M059J (cell line): ENCODE measurements around the gene HSPA8. TPM values are rescaled to one million over a fixed set of nuclear protein-coding genes. Genes with fewer than 3 reads are reported as not detected.
"Not testable (repeated sequence)": the region's sequence is repeated elsewhere in the genome, so short reads cannot be mapped to it uniquely, and the experiment has no call there.

Experiments used
- DNase-seq: peaks from one replicate; pipeline ENCODE4 v3.0.0-alpha.2; 2012; ENCODE audit warnings: low read depth
- total RNA-seq: library from RNA; depleted of rRNA; stranded (reverse); fragments of >200 nt; shearing (Covaris generic); gene quantifications from 2 replicates; pipeline ENCODE4 v1.2.3, GENCODE V29; 2014

The HSPA8 gene
- total RNA-seq, 1 experiment from 2014 or later: 2,525 TPM

GRCh38 chr11:123072332-123072761, 10.4 kb upstream of the HSPA8 start:
- no peak for DNase-seq

- DNase-seq: no peak
These were observed 8.2 kb upstream of the HSPA8 start for GRCh38 chr11:123069908-123070821.

- DNase-seq: no peak
These were observed 3.7 kb upstream of the HSPA8 start for GRCh38 chr11:123065621-123066020.

GRCh38 chr11:123063826-123064657, 2.1 kb upstream of the HSPA8 start:
- no peak for DNase-seq

GRCh38 chr11:123062892-123063825, 1.2 kb upstream of the HSPA8 start:
- DNase-seq: peak; percentile 57

GRCh38 chr11:123062158-123062891, 389 bp upstream of the HSPA8 start:
- DNase-seq: peak; percentile 99

GRCh38 chr11:123060277-123061000, 1.5 kb downstream of the HSPA8 start:
- no peak for DNase-seq

- DNase-seq: not testable (repeated sequence)
These were observed 2.7 kb downstream of the HSPA8 start for GRCh38 chr11:123059041-123059920.

- DNase-seq: no peak
These were observed 4.2 kb downstream of the HSPA8 start for GRCh38 chr11:123057661-123058305.

GRCh38 chr11:123056835-123057491, 5.0 kb downstream of the HSPA8 start:
- no peak for DNase-seq

GRCh38 chr11:123055191-123055901, 6.6 kb downstream of the HSPA8 start:
- peak; percentile 34 for DNase-seq

GRCh38 chr11:123054301-123055065, 7.5 kb downstream of the HSPA8 start:
- peak; percentile 75 for DNase-seq

- no peak for DNase-seq
These were observed 8.8 kb downstream of the HSPA8 start for GRCh38 chr11:123052901-123053721.

- no peak for DNase-seq
These were observed 10.3 kb downstream of the HSPA8 start for GRCh38 chr11:123051634-123052033.

GRCh38 chr11:123051146-123051545, 10.8 kb downstream of the HSPA8 start:
- DNase-seq: no peak

GRCh38 chr11:123047947-123048293, 14.0 kb downstream of the HSPA8 start:
- no peak for DNase-seq
